Skeletal muscle cell (primary cell): ENCODE results near the gene FAM81A.
A peak's percentile ranks its signal among the peaks of the same experiment; 100 is the strongest.
"Not testable (repeated sequence)": the region's sequence is repeated elsewhere in the genome, so short reads cannot be mapped to it uniquely, and the experiment has no call there.

Source experiments
- DNase-seq: peaks from one replicate; pipeline ENCODE4 v3.0.0-alpha.2; 2010; ENCODE audit warnings: low read depth
- H3K4me3 ChIP-seq: 2 replicates; pipeline ENCODE4 v1.5.1; 2011; ENCODE audit warnings: low read depth, mild to moderate bottlenecking, control low read depth, low read length, moderate library complexity

The FAM81A gene

GRCh38 chr15:59437817-59438624 lies at the start of gene FAM81A:
Gene FAM81A, plus strand, starts transcription at chr15:59438186. Its CDS starts 20,441 bp downstream, at chr15:59458627.
- peak within 1 kb of the TSS; percentile 54 for H3K4me3 ChIP-seq

GRCh38 chr15:59388670-59389069 lies 49.3 kb upstream of the FAM81A start:
- peak; percentile 38 for DNase-seq

More at GRCh38 chr15:59437817-59438624, at the start of gene FAM81A:
- peak; percentile 12 for DNase-seq

GRCh38 chr15:59392299-59392698 lies 45.7 kb upstream of the FAM81A start:
- DNase-seq: no peak
- H3K4me3 ChIP-seq: no peak overlapping the region

More at GRCh38 chr15:59388670-59389069, 49.3 kb upstream of the FAM81A start:
- no peak overlapping the region for H3K4me3 ChIP-seq

- no peak overlapping the region for H3K4me3 ChIP-seq
- DNase-seq: no peak
Observed at GRCh38 chr15:59394166-59394661, 43.8 kb upstream of the FAM81A start.

- no peak for DNase-seq
Observed at GRCh38 chr15:59396211-59396610, 41.8 kb upstream of the FAM81A start.

GRCh38 chr15:59396679-59397078 lies 41.3 kb upstream of the FAM81A start:
- DNase-seq: no peak
- no peak overlapping the region for H3K4me3 ChIP-seq

More at GRCh38 chr15:59396211-59396610, 41.8 kb upstream of the FAM81A start:
- no peak overlapping the region for H3K4me3 ChIP-seq

- H3K4me3 ChIP-seq: no peak overlapping the region
- DNase-seq: no peak
Observed at GRCh38 chr15:59398220-59398619, 39.8 kb upstream of the FAM81A start.

- DNase-seq: no peak
- no peak overlapping the region for H3K4me3 ChIP-seq
Observed at GRCh38 chr15:59399465-59400102, 38.4 kb upstream of the FAM81A start.

- no peak for DNase-seq
- H3K4me3 ChIP-seq: no peak overlapping the region
Observed at GRCh38 chr15:59400103-59400813, 37.7 kb upstream of the FAM81A start.

GRCh38 chr15:59401051-59401823 lies 36.7 kb upstream of the FAM81A start:
- not testable (repeated sequence) for H3K4me3 ChIP-seq, DNase-seq

GRCh38 chr15:59401824-59402569 lies 36.0 kb upstream of the FAM81A start:
- DNase-seq: no peak
- no peak overlapping the region for H3K4me3 ChIP-seq

GRCh38 chr15:59405079-59405478 lies 32.9 kb upstream of the FAM81A start:
- H3K4me3 ChIP-seq: no peak overlapping the region
- no peak for DNase-seq

GRCh38 chr15:59406446-59406845 lies 31.5 kb upstream of the FAM81A start:
- no peak for DNase-seq
- no peak overlapping the region for H3K4me3 ChIP-seq

GRCh38 chr15:59407946-59408345 lies 30.0 kb upstream of the FAM81A start:
- H3K4me3 ChIP-seq: no peak overlapping the region

GRCh38 chr15:59410391-59410896 lies 27.5 kb upstream of the FAM81A start:
- peak; percentile 3 for DNase-seq

More at GRCh38 chr15:59407946-59408345, 30.0 kb upstream of the FAM81A start:
- no peak for DNase-seq

GRCh38 chr15:59413577-59413976 lies 24.4 kb upstream of the FAM81A start:
- no peak overlapping the region for H3K4me3 ChIP-seq
- DNase-seq: no peak

More at GRCh38 chr15:59410391-59410896, 27.5 kb upstream of the FAM81A start:
- no peak overlapping the region for H3K4me3 ChIP-seq

GRCh38 chr15:59416816-59417215 lies 21.2 kb upstream of the FAM81A start:
- no peak overlapping the region for H3K4me3 ChIP-seq
- DNase-seq: no peak

- no peak for DNase-seq
- H3K4me3 ChIP-seq: no peak overlapping the region
Observed at GRCh38 chr15:59419170-59419569, 18.8 kb upstream of the FAM81A start.
